HUES6 (cell line): ENCODE data around the gene CIBAR2.
"Not testable (repeated sequence)": the region's sequence is repeated elsewhere in the genome, so short reads cannot be mapped to it uniquely, and the experiment has no call there.

Source experiments
- H3K27ac ChIP-seq: 2 replicates; pipeline ENCODE4 v1.7.0; 2013; ENCODE audit warnings: low read depth, mild to moderate bottlenecking, low read length, inconsistent platforms
- H3K27me3 ChIP-seq: 2 replicates; pipeline ENCODE4 v1.6.1; 2013; ENCODE audit warnings: low read length; ENCODE audit not compliant: control insufficient read depth, insufficient read depth
- H3K36me3 ChIP-seq: 2 replicates; pipeline ENCODE4 v1.6.1; 2013; ENCODE audit warnings: low read length; ENCODE audit not compliant: control insufficient read depth, insufficient read depth
- H3K4me1 ChIP-seq: 2 replicates; pipeline ENCODE4 v1.6.1; 2013; ENCODE audit warnings: low read length; ENCODE audit not compliant: control insufficient read depth, insufficient read depth
- H3K4me3 ChIP-seq: 2 replicates; pipeline ENCODE4 v1.5.1; 2013; ENCODE audit warnings: low read depth, low read length
- H3K9ac ChIP-seq: one replicate; pipeline ENCODE4 v1.6.1; 2013; ENCODE audit warnings: mild to moderate bottlenecking, low read length
- H3K9me3 ChIP-seq: 2 replicates; pipeline ENCODE4 v1.6.1; 2013; ENCODE audit warnings: low read depth, low read length; ENCODE audit not compliant: control insufficient read depth, insufficient read depth

Gene CIBAR2

DNA sequence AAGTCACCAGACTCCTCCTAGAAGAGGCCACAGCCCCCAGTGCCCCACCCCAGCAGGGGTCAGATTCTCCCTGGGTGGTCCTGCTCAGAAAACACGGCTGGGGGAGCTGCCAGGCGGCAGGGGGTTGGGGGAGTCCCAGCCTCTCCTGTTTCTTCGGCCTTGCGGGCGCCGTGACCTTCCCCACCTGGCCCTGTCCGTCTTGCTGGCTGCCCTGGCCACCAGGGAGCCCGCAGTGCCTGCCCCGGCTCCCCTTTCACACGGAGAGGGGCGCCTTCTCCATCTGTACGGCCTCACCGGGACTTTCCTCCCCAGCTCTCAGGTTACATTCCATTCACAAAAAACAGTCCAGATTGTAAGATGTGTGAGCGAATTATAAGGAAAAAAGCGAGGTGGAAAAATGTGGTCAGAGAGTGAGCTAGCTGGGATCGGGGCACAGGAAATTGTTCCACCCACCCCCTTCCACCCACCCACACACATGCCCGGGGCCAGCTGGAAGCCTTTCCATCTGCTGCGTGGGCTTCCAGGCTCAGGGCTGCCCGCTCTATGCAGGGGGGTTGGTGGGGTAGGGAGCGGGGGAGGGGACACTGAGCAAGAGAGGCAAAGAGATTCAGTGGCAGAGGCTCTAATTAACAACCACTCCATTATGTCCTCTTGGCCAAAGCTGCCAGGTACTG is 14.6 kb upstream of the CIBAR2 start:
- Histone ChIP-seq H3K4me3 (0 out of 2 replicates have a peak overlapping the region, but pooled peaks have one; percentile 12), H3K9me3 (peaks cover 4% of the 10 kb centered on the region), H3K4me1 (peaks cover 33% of the 10 kb centered on the region), H3K27me3 (no peaks in the 10 kb centered on the region), H3K27ac (peak overlapping the region; percentile 7; the same call in 1 of the 2 replicates), H3K36me3 (no peaks in the 10 kb centered on the region), H3K9ac (peak overlapping the region; percentile 45)

DNA sequence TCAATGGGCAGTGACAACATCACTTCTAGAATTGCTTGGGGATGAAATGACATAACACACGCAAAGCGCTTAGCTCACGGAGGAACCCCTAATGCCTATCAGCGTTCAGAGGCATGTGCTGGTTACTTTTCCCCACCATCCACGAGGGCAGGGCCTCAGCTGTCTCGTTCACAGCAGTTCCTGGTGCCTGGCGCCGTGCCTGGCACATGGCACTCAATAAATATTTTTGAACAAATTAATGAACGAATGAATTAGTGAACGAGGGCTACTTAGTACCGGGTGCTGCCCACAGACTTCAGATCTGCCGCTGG is 14.1 kb upstream of the CIBAR2 start:
- Histone ChIP-seq H3K9ac (peak overlapping the region; percentile 45), H3K27ac (no peak overlapping the region; the same call in 1 of the 2 replicates), H3K9me3 (peaks cover 4% of the 10 kb centered on the region), H3K36me3 (no peaks in the 10 kb centered on the region), H3K27me3 (no peaks in the 10 kb centered on the region), H3K4me1 (peaks cover 33% of the 10 kb centered on the region), H3K4me3 (no peak overlapping the region)

DNA sequence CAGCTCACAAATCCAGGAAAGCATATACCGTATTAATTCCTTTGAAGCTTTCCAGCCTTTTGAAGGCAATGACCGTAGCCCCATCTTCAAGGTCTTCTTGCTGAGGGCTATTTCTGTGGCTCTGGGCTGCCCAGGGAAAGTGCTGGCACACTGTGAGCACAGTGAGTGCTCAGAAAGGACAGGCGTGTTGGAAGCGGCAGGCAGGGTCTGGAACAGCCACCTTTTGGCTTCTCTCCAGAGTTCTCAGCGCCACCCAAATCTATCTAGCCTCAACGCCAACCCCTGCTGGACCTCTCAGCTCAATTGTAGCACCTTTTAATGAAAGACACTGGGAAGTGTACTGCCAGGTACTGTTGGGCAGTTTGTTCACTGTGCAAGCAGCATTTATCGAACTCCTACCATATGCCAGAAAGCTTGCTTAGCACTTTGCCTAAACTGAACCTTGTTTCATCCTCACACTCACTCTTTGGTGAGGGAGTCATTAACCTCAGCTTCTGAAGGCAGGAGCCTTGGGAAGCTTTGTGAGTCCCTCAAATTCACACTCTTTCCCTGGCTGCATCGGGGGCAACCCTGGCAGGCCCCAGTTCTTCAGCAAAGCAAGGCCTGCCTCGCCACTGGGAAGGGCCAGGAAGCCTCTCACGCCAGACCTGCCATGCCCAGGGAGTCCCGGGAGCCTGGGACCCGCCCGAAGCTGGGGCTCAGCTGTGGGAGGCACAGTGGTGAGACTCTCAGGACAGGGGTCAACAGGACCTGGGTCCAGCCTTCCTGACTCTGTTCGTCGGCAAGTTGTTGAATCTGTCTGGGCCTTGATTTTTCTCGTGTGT is 13.5 kb upstream of the CIBAR2 start:
- no peak overlapping the region for H3K9ac ChIP-seq
- H3K27ac ChIP-seq = no peak overlapping the region
- H3K27me3 ChIP-seq = no peaks in the 10 kb centered on the region
- H3K9me3 ChIP-seq = peaks cover 4% of the 10 kb centered on the region
- peaks cover 33% of the 10 kb centered on the region for H3K4me1 ChIP-seq
- H3K4me3 ChIP-seq = no peak overlapping the region
- no peaks in the 10 kb centered on the region for H3K36me3 ChIP-seq

DNA sequence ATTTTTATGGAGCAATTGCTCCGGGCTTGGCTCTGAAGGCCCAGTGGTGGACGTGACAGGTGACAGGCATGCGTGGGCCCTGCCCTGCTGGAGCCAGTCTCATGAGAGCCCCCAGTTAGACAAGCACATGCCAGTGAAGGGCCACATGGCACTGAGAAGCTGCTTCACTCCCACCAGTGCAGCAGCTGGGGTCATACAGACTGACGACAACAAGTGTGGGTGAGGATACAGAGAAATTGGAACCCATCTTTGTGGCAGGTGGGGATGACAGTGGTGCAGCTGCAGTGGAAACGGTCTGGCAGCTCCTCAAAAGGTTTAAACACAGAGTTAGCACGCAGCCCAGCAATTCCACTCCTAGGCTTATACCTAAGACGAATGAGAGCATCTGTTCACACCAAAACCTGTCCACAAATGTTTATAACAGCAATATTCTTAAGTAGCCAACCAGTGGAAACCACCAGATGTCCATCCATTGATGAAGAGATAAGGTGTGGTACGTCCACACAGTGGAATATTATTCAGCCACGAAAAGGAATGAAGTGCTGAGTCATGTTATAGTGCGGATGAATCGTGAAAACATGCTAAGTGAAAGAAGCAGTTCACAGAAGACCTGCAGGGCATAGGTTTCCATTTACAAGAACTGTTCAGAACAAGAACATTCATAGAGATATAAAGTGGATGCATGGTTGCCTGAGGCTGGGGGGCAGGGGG is 12.5 kb upstream of the CIBAR2 start:
- Histone ChIP-seq H3K27ac (no peak overlapping the region; the same call in 1 of the 2 replicates), H3K27me3 (no peaks in the 10 kb centered on the region), H3K9me3 (peaks cover 4% of the 10 kb centered on the region), H3K36me3 (no peaks in the 10 kb centered on the region), H3K9ac (no peak overlapping the region), H3K4me1 (peaks cover 23% of the 10 kb centered on the region), H3K4me3 (no peak overlapping the region)

DNA sequence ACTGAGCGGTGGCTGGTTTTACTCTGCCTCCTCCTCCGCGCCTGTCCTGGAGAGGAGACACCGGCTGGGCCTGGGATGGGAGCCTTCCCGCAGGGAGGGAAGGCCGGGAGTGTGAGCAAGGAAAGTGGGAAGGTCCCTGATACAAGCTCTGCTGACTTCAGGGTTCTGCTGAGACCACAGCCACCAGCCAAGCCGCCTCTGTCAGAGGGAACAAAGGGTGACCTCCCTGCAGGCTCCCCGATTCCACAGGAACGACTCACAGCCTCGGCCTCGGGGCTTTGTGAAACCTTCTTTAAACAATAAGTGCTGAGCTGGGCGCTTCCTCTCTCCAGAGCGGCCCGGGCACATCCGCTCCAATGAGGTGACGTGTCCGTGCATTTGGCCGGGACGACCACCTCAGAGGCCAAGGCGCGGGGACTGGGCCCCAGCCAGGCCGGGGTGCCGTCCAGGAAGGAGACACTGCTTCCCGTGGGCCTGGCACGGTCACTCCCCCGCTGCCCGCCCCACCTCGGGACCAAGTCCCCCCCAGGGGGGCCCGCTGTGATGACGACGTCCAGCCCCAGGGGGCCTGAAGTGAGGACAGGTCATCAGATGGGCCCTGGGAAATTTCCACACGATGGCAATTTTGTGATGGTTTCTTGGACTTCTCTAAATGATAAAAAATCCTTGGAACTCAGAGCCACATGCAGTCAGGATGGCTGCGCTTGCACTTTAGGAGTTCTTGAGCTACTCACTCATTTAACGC is 11.8 kb upstream of the CIBAR2 start:
- Histone ChIP-seq H3K9ac (peak overlapping the region; percentile 23), H3K4me1 (peaks cover 23% of the 10 kb centered on the region), H3K9me3 (peaks cover 4% of the 10 kb centered on the region), H3K27ac (peak overlapping the region; percentile 9; the same call in 1 of the 2 replicates), H3K36me3 (no peaks in the 10 kb centered on the region), H3K4me3 (no peak overlapping the region), H3K27me3 (no peaks in the 10 kb centered on the region)

DNA sequence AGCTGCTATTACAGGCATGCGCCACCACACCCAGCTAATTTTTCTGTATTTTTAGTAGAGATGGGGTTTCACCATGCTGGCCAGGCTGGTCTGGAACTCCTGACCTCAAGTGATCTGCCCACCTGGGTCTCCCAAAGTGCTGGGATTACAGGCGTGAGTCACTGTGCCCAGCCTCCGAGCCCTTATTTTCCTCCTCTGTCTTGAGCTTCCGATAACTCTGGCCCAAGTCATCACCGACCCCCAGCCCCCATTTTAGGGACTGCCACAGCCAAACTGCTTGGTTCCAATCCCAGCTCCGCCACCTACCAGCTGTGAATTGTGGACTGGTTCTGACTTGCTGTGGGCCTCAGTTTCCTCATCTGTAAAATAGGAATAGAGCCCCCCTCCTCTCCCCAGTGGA is 11.2 kb upstream of the CIBAR2 start:
- peaks cover 23% of the 10 kb centered on the region for H3K4me1 ChIP-seq
- 0 out of 2 replicates have a peak overlapping the region, but pooled peaks have one; percentile 9 for H3K27ac ChIP-seq
- peak overlapping the region; percentile 23 for H3K9ac ChIP-seq
- H3K27me3 ChIP-seq, H3K4me3 ChIP-seq, H3K36me3 ChIP-seq, H3K9me3 ChIP-seq: not testable (repeated sequence)

DNA sequence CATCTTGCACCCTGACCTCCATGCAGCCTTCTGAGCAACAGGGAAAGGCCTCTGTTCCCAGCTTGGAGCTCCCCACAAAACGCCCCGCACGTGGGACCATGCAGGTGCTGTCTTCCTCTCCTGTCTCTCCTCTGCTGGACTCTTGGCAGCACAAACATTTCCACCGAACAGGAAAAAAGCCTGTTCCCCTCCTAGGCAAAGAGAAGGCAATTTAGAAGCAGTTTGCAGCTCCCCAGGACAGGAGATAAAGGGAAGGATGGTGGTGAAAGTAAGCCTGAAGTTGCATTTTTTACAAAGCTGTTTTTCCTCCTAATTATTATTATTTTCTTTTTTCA is 7.7 kb upstream of the CIBAR2 start:
- Histone ChIP-seq H3K9me3 (peaks cover 3% of the 10 kb centered on the region), H3K36me3 (no peaks in the 10 kb centered on the region), H3K9ac (no peak overlapping the region), H3K4me3 (no peak overlapping the region), H3K27ac (no peak overlapping the region), H3K4me1 (peaks cover 7% of the 10 kb centered on the region; the same call in 1 of the 2 replicates), H3K27me3 (no peaks in the 10 kb centered on the region)

DNA sequence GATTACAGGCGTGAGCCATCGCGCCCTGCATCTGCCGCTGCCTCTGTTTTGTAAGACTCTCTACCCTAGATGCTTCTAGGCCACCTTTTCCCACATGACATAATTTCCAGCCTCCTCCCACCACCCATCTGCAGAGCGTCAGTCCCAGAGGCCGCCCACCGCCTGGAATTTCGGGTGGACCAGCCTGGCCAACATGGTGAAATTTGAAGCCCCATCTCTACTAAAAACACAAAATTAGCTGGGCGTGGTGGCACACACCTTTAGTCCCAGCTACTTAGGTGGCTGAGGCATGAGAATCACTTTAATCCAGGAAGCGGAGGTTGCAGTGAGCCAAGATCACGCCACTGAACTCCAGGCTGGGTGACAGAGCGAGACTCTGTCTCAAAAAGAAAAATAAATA is 5.1 kb upstream of the CIBAR2 start:
- no peak overlapping the region for H3K27ac ChIP-seq
- no peaks in the 10 kb centered on the region for H3K27me3 ChIP-seq
- H3K4me1 ChIP-seq = peaks cover 11% of the 10 kb centered on the region

DNA sequence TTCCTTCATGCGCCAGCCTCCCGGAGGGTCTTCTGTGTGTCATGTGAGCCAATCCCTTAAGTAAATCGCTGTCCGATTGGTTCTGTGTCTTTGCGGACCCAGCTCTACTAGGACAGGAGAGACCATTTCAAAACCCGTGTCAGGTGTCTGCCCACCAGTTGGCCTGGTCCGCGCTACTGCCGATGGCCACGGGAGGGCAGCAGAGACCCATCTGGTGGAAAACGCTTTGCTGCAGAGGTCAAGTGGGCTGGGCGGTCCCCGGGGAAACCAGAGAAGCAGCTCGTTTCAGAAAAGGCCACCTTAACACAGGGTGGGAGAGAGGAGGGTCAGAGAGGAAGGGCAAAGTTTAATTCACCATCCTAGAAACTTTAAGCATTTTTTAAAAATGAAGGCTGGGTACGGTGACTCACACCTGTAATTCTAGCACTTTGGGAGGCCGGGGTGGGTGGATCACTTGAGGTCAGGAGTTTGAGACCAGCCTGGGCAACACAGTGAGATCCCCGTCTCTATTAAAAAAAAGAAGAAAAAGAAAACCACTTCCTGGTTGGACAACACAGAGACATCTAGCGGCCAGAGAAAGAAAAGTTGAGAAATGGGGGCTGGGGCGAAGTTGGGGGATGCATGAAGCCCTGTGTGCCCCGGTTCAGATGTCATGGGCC is 2.8 kb upstream of the CIBAR2 start:
- H3K9ac ChIP-seq = no peak overlapping the region
- H3K4me1 ChIP-seq = peaks cover 14% of the 10 kb centered on the region
- no peak overlapping the region for H3K27ac ChIP-seq
- H3K27me3 ChIP-seq = no peaks in the 10 kb centered on the region
- H3K4me3 ChIP-seq = no peak overlapping the region
- no peaks in the 10 kb centered on the region; the same call in 1 of the 2 replicates for H3K9me3 ChIP-seq
- no peaks in the 10 kb centered on the region for H3K36me3 ChIP-seq

More for the DNA sequence above, 5.1 kb upstream of the CIBAR2 start:
- no peaks in the 10 kb centered on the region for H3K36me3 ChIP-seq
- no peak overlapping the region for H3K9ac ChIP-seq
- no peak overlapping the region for H3K4me3 ChIP-seq
- no peaks in the 10 kb centered on the region; the same call in 1 of the 2 replicates for H3K9me3 ChIP-seq

DNA sequence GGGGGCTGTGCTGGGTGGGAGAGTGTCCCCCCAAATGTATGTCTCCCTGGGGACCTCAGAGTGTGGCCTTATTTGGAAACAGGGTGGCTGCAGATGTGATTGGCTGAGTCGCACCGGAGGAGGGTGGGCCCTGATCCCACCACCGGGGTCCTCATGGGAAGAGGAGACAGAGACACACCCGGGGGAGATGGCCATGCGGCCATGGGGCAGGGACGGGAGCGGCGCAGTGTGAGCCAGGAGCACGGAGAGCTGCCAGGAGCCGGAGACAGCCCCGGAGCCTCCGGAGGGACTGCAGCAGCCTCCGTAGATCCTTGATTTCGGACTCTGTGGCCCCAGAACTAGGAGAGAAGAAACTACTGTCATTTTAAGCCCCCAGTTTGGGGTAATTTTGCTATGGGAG is 1.6 kb upstream of the CIBAR2 start:
- Histone ChIP-seq H3K9ac (no peak overlapping the region), H3K36me3 (no peaks in the 10 kb centered on the region), H3K9me3 (no peaks in the 10 kb centered on the region; the same call in 1 of the 2 replicates), H3K4me1 (peaks cover 14% of the 10 kb centered on the region), H3K4me3 (no peak overlapping the region), H3K27me3 (no peaks in the 10 kb centered on the region), H3K27ac (no peak overlapping the region)
